Transverse colon (tissue), 4 donors: ENCODE data around the gene SFRP5. TPM values are rescaled to one million over a fixed set of nuclear protein-coding genes. Genes with fewer than 3 reads are reported as not detected.
A peak's percentile ranks its signal among the peaks of the same experiment; 100 is the strongest.

Experiments
- DNase-seq: peaks from one replicate; pipeline ENCODE4 v3.0.0-alpha.2; 2019
- H3K27ac ChIP-seq, 4 donors: fragments of 200-600 bp; sonication (generic); 2 replicates each; pipeline ENCODE4 v1.5.1; 2016 to 2018; ENCODE audit warnings: inconsistent platforms in 4 of 4
- H3K27me3 ChIP-seq: fragments of 200-600 bp; sonication (generic); 2 replicates; pipeline ENCODE4 v1.5.1; 2017; ENCODE audit warnings: inconsistent platforms
- H3K36me3 ChIP-seq, 4 donors: fragments of 200-600 bp; sonication (generic); 2 replicates each; pipeline ENCODE4 v1.5.1; 2017 to 2019; ENCODE audit warnings: inconsistent platforms in 4 of 4
- H3K4me1 ChIP-seq, 4 donors: fragments of 200-600 bp; sonication (generic); 2 replicates each; pipeline ENCODE4 v1.5.1; 2017 to 2020; ENCODE audit warnings: inconsistent platforms in 4 of 4
- H3K4me3 ChIP-seq, 4 donors: fragments of 200-600 bp; sonication (generic); 1 replicate in 1 of 4; 2 replicates in 3 of 4; pipeline versions ENCODE4 v1.5.1 to v1.6.1; 2017 to 2019; ENCODE audit warnings: inconsistent platforms in 4 of 4
- H3K9me3 ChIP-seq, 2 donors: fragments of 200-600 bp; sonication (generic); 2 replicates each; pipeline ENCODE4 v1.5.1; 2017 to 2019; ENCODE audit warnings: inconsistent platforms in 2 of 2
- EP300 ChIP-seq: sonication (generic); formaldehyde crosslinking; IDR thresholded peaks from one replicate; pipeline ENCODE4 v1.6.1; 2017; ENCODE audit warnings: antibody characterized with exemption, low read depth
- POLR2A ChIP-seq: fragments of 450-650 bp; IDR thresholded peaks from one replicate; pipeline ENCODE4 v1.6.1; 2016; ENCODE audit warnings: antibody characterized with exemption, mild to moderate bottlenecking, moderate library complexity
- POLR2AphosphoS5 ChIP-seq, 3 donors: sonication (generic); formaldehyde crosslinking; IDR thresholded peaks; one replicate each; pipeline ENCODE4 v1.6.1; 2016; ENCODE audit warnings: antibody characterized with exemption in 3 of 3
- WGBS, 2 donors: methylation state at CpG; one replicate each; pipeline ENCODE4 v1.1.5; 2018; ENCODE audit warnings: low coverage in 1 of 2; 5-methylcytosine and 5-hydroxymethylcytosine counted together
- in situ Hi-C, 4 donors: fragments of 200-750 bp; cut with MboI; loops; one replicate each; pipeline versions ENCODE4 v1.15.0 to v1.15.1; 2017; ENCODE audit warnings: low sequenced_read_pairs in 3 of 4, low pct_ligation_motif_present in 1 of 4, low pct_unique_long_range_greater_than_20kb in 1 of 4
- intact Hi-C: fragments of 100-400 bp; cut with DNase I; formaldehyde crosslinking; loops from one replicate; pipeline ENCODE4 v1.15.1; 2023; ENCODE audit warnings: low total_unique reads
- total RNA-seq, 4 donors: library from RNA; depleted of rRNA; stranded (reverse); fragments of >200 nt; gene quantifications; one replicate each; pipeline ENCODE4 v1.1.0, GENCODE V29; 2016
- TF ChIP-seq, protein P1 (sequence below), 5 experiments: fragments of 200-600 bp in 3 of 5; fragments of 450-650 bp in 2 of 5; sonication (generic) in 3 of 5; IDR thresholded peaks; 1 replicate in 2 of 5; 2 replicates in 3 of 5; pipeline ENCODE4 v1.5.1; 2016 to 2017; ENCODE audit warnings: antibody characterized with exemption in 5 of 5, inconsistent platforms in 3 of 5, mild to moderate bottlenecking in 2 of 5, moderate library complexity in 1 of 5

SFRP5 gene
- total RNA-seq, 4 donors from 2014 or later: 3.8 to 10.1 (median 5.8) TPM

DNA sequence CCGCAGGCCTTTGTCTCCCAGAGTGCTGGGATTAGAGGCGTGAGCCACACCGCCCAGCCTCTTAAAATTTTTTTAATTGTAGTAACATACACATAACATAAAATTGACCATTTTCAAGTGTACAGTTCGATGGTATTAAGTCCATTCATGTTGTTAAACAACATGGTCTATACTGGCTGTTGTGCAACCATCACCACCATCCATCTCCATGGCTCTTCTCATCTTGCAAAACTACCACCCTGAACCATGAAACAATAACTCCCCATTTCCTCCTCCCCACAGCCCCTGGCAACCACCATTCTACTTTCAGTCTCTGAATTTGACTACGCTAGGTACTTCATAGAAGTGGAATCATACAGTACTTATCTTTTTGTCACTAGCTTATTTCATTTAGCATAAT lies 42.8 kb downstream of the SFRP5 start:
- Histone ChIP-seq H3K36me3 (no peaks in the 10 kb centered on the region), H3K4me3 (no peak overlapping the region), H3K4me1 (peaks cover 4 to 35% (median 17%) of the 10 kb centered on the region in 4 donors), H3K27ac (no peak overlapping the region), H3K27me3 (no peaks in the 10 kb centered on the region), H3K9me3 (no peaks in the 10 kb centered on the region)
- WGBS, 2 donors: 85 to 95% methylated on average over 3 to 5 of the region's 5 CpGs
- TF ChIP-seq, protein P1, sequence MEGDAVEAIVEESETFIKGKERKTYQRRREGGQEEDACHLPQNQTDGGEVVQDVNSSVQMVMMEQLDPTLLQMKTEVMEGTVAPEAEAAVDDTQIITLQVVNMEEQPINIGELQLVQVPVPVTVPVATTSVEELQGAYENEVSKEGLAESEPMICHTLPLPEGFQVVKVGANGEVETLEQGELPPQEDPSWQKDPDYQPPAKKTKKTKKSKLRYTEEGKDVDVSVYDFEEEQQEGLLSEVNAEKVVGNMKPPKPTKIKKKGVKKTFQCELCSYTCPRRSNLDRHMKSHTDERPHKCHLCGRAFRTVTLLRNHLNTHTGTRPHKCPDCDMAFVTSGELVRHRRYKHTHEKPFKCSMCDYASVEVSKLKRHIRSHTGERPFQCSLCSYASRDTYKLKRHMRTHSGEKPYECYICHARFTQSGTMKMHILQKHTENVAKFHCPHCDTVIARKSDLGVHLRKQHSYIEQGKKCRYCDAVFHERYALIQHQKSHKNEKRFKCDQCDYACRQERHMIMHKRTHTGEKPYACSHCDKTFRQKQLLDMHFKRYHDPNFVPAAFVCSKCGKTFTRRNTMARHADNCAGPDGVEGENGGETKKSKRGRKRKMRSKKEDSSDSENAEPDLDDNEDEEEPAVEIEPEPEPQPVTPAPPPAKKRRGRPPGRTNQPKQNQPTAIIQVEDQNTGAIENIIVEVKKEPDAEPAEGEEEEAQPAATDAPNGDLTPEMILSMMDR (IDR thresholded peaks at IDR 0.05): no peak
- TF ChIP-seq POLR2AphosphoS5 (IDR thresholded peaks at IDR 0.05): no peak
- TF ChIP-seq POLR2A: no peak
- TF ChIP-seq EP300: no peak
- in situ Hi-C loops: no loop called here
- intact Hi-C loops: no loop called here
- no peak for DNase-seq

- in situ Hi-C loops: no loop called here
Measured at GRCh38 chr10:97726636-97727178, 45.1 kb downstream of the SFRP5 start.

DNA sequence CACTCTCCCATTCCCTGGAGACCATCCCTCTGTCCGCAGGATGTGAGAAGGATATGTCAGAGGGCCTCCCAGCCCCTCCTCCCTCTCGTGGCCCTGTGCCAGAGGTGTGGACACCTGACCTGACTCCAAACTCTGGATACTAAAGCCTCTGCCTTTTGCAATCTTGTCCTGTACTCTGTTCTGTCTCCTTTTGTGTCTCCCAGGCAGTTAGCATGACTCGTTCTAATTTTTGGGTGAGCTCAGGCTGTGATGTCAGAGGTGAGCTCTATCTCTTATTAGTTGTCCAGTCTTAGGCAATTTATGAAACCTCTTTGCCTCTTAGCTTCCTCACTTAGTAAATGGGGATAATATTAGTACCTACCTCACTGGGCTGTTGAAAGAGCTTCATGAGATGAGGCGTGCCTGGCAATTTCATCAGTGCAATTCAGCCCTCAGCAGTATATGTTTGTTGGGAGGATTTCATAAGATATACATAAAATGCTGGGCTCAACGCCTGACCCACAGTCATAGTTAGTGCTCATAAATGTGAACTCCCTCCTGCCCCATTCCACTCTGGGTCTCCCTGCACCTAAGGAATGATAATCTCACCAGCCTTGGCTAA lies 47.4 kb downstream of the SFRP5 start:
- intact Hi-C loops (no loop called here), in situ Hi-C loops (no loop called here)
- Histone ChIP-seq H3K27me3 (no peaks in the 10 kb centered on the region), H3K4me1 (peaks cover 16 to 72% (median 44%) of the 10 kb centered on the region in 4 donors), H3K4me3 (no peak overlapping the region), H3K9me3 (no peaks in the 10 kb centered on the region), H3K27ac (peak overlapping the region; percentile 61 to 78 (median 70)), H3K36me3 (no peaks in the 10 kb centered on the region)
- TF ChIP-seq POLR2A: no peak
- no peak for TF ChIP-seq EP300
- no peak for TF ChIP-seq POLR2AphosphoS5 (IDR thresholded peaks at IDR 0.05)
- DNase-seq: peak; percentile 54
- 38 to 45% methylated on average over 3 to 5 of the region's 5 CpGs for WGBS, 2 donors

More at GRCh38 chr10:97726636-97727178, 45.1 kb downstream of the SFRP5 start:
- intact Hi-C loops: no loop called here
- peak overlapping the region; percentile 55 to 80 (median 71) for H3K27ac ChIP-seq
- H3K4me1 ChIP-seq: peaks cover 12 to 54% (median 32%) of the 10 kb centered on the region in 4 donors
- 20 to 27% methylated on average over 7 to 8 of the region's 8 CpGs for WGBS, 2 donors
- H3K9me3 ChIP-seq: no peaks in the 10 kb centered on the region
- DNase-seq: peak; percentile 66
- peak overlapping the region in 2 of 4 donors; percentile 5 to 33 for H3K4me3 ChIP-seq
- H3K27me3 ChIP-seq: no peaks in the 10 kb centered on the region
- no peaks in the 10 kb centered on the region for H3K36me3 ChIP-seq
- TF ChIP-seq POLR2A: no peak
- no peak for TF ChIP-seq EP300
- TF ChIP-seq, protein P1 (IDR thresholded peaks at IDR 0.05): no peak
- TF ChIP-seq POLR2AphosphoS5 (IDR thresholded peaks at IDR 0.05): peak; percentile 59 to 75 (median 73)

DNA sequence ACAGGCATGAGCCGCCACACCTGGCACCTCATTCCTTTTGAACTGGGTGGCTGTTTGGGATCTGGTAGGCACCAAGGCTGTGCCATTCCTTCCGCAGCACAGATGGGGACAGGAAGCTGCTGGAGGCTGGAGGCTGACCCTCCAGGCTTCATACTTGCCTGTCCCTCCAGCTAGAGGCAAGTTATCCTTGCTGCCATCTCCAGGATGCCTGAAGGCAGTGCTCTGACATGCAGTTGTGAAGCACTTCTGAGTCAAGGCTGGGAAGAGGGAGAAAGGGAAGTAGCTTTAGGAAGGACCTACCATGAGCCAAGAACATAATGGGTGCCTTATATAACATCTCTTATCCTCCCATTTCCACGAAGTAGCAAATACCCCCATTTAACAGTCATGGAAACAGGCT lies 48.8 kb downstream of the SFRP5 start:
- no peak for DNase-seq
- TF ChIP-seq EP300: no peak
- no peak for TF ChIP-seq POLR2A
- no peak for TF ChIP-seq POLR2AphosphoS5 (IDR thresholded peaks at IDR 0.05)
- TF ChIP-seq, protein P1 (IDR thresholded peaks at IDR 0.05): no peak
- Histone ChIP-seq H3K36me3 (no peaks in the 10 kb centered on the region), H3K4me1 (peaks cover 30 to 86% (median 59%) of the 10 kb centered on the region in 4 donors), H3K9me3 (no peaks in the 10 kb centered on the region), H3K27ac (peak overlapping the region; percentile 66 to 83 (median 82)), H3K27me3 (no peaks in the 10 kb centered on the region), H3K4me3 (no peak overlapping the region)
- in situ Hi-C loops: no loop called here
- intact Hi-C loops: no loop called here
- 50 to 77% methylated on average over 1 to 3 of the region's 3 CpGs for WGBS, 2 donors
